Endothelial cell (in vitro differentiated cells): ENCODE results near the gene SERTAD1. TPM values are rescaled to one million over a fixed set of nuclear protein-coding genes. Genes with fewer than 3 reads are reported as not detected.

Experiments used
- DNase-seq: peaks from one replicate; pipeline ENCODE4 v3.0.0; 2021; ENCODE audit warnings: low spot score
- H3K27ac Mint-ChIP-seq: one replicate; pipeline ENCODE4 v1.8.0; 2021; ENCODE audit warnings: mixed read lengths, inconsistent platforms; ENCODE audit not compliant: unreplicated experiment
- H3K27me3 Mint-ChIP-seq: one replicate; pipeline ENCODE4 v1.8.0; 2021; ENCODE audit warnings: mild to moderate bottlenecking, moderate library complexity, mixed read lengths, inconsistent platforms; ENCODE audit not compliant: unreplicated experiment
- H3K36me3 Mint-ChIP-seq: one replicate; pipeline ENCODE4 v1.8.0; 2021; ENCODE audit warnings: mild to moderate bottlenecking, low read depth, mixed read lengths, inconsistent platforms; ENCODE audit not compliant: unreplicated experiment
- H3K4me1 Mint-ChIP-seq: one replicate; pipeline ENCODE4 v1.8.0; 2021; ENCODE audit warnings: mild to moderate bottlenecking, mixed read lengths, inconsistent platforms; ENCODE audit not compliant: unreplicated experiment
- H3K4me3 Mint-ChIP-seq: one replicate; pipeline ENCODE4 v1.8.0; 2021; ENCODE audit warnings: mild to moderate bottlenecking, mixed read lengths, inconsistent platforms; ENCODE audit not compliant: unreplicated experiment
- H3K9me3 Mint-ChIP-seq: one replicate; pipeline ENCODE4 v1.8.0; 2021; ENCODE audit warnings: mixed read lengths, inconsistent platforms; ENCODE audit not compliant: unreplicated experiment
- CTCF ChIP-seq: fragments of 200-600 bp; sonication (generic); IDR thresholded peaks from one replicate; pipeline ENCODE4 v1.5.0; 2021; ENCODE audit warnings: antibody characterized with exemption; ENCODE audit not compliant: unreplicated experiment
- long read RNA-seq: library from polyadenylated mRNA; unstranded; transcript quantifications from one replicate; pipeline ENCODE4 v2.0.0, GENCODE V29; 2020; ENCODE audit not compliant: unreplicated experiment
- total RNA-seq: library from RNA; stranded (reverse); fragmentation: NEBNext Ultra II Directional; extraction: Animal tissue kit (Norgen Biotek cat#: 25700); gene quantifications from one replicate; pipeline ENCODE4 v1.2.1, GENCODE V29; 2021; ENCODE audit not compliant: unreplicated experiment

The SERTAD1 gene
- total RNA-seq: 11.8 TPM
- long read RNA-seq, transcript SERTAD1-201 (2 exons, 2,114 nt): major isoform, 40 of 40 reads
- long read RNA-seq, partial matches to known transcripts: 0 of 40 reads
- long read RNA-seq, other reads (novel, unspliced or antisense): 0 of 40 reads

GRCh38 chr19:40425450-40426287, at the start of gene SERTAD1:
TSS of gene SERTAD1 (minus strand) at chr19:40425992. CDS start at chr19:40423546, 2,446 bp downstream.
- peak within 1 kb of the TSS; percentile 94 for H3K4me3 Mint-ChIP-seq
- no peaks in the 10 kb centered on the region for H3K9me3 Mint-ChIP-seq
- H3K27me3 Mint-ChIP-seq: peaks cover 14% of the 10 kb centered on the region
- peak within 1 kb of the TSS; percentile 99 for H3K27ac Mint-ChIP-seq
- peaks cover 4% of the 10 kb centered on the region for H3K36me3 Mint-ChIP-seq
- TF ChIP-seq CTCF: peak; percentile 94
- peaks cover 11% of the 10 kb centered on the region for H3K4me1 Mint-ChIP-seq
- peak; percentile 100 for DNase-seq

- H3K4me1 Mint-ChIP-seq: no peaks in the 10 kb centered on the region
- no peaks in the 10 kb centered on the region for H3K9me3 Mint-ChIP-seq
- DNase-seq: no peak
Observed at GRCh38 chr19:40474737-40475136, 48.9 kb upstream of the SERTAD1 start.

GRCh38 chr19:40472516-40472915, 46.7 kb upstream of the SERTAD1 start:
- no peak for TF ChIP-seq CTCF
- no peaks in the 10 kb centered on the region for H3K9me3 Mint-ChIP-seq
- H3K36me3 Mint-ChIP-seq: no peaks in the 10 kb centered on the region
- H3K4me3 Mint-ChIP-seq: no peak overlapping the region
- DNase-seq: no peak
- no peaks in the 10 kb centered on the region for H3K4me1 Mint-ChIP-seq
- peaks cover 8% of the 10 kb centered on the region for H3K27me3 Mint-ChIP-seq
- H3K27ac Mint-ChIP-seq: no peak overlapping the region

More at GRCh38 chr19:40474737-40475136, 48.9 kb upstream of the SERTAD1 start:
- Mint-ChIP-seq H3K27ac (no peak overlapping the region), H3K4me3 (no peak overlapping the region), H3K36me3 (no peaks in the 10 kb centered on the region), H3K27me3 (peaks cover 3% of the 10 kb centered on the region)
- no peak for TF ChIP-seq CTCF

- no peak overlapping the region for H3K27ac Mint-ChIP-seq
- TF ChIP-seq CTCF: no peak
- no peaks in the 10 kb centered on the region for H3K9me3 Mint-ChIP-seq
- H3K27me3 Mint-ChIP-seq: peaks cover 12% of the 10 kb centered on the region
- H3K4me3 Mint-ChIP-seq: no peak overlapping the region
- peaks cover 4% of the 10 kb centered on the region for H3K36me3 Mint-ChIP-seq
- H3K4me1 Mint-ChIP-seq: peaks cover 6% of the 10 kb centered on the region
- DNase-seq: no peak
Observed at GRCh38 chr19:40471111-40471510, 45.3 kb upstream of the SERTAD1 start.

- peaks cover 10% of the 10 kb centered on the region for H3K4me1 Mint-ChIP-seq
Observed at GRCh38 chr19:40469011-40469410, 43.2 kb upstream of the SERTAD1 start.

More at GRCh38 chr19:40469011-40469410, 43.2 kb upstream of the SERTAD1 start:
- no peak overlapping the region for H3K4me3 Mint-ChIP-seq
- TF ChIP-seq CTCF: no peak
- peaks cover 12% of the 10 kb centered on the region for H3K27me3 Mint-ChIP-seq
- no peak overlapping the region for H3K27ac Mint-ChIP-seq
- peaks cover 4% of the 10 kb centered on the region for H3K36me3 Mint-ChIP-seq
- DNase-seq: no peak
- no peaks in the 10 kb centered on the region for H3K9me3 Mint-ChIP-seq
